Smooth muscle cell (in vitro differentiated cells): ENCODE data around the gene DNAJC15. TPM values are rescaled to one million over a fixed set of nuclear protein-coding genes. Genes with fewer than 3 reads are reported as not detected.

Experiments
- DNase-seq: peaks from one replicate; lab custom pipeline; 2025; ENCODE audit not compliant: unreplicated experiment; lab: John Stamatoyannopoulos, UW
- H2AFZ ChIP-seq: fragments of 200-600 bp; sonication (generic); 2 replicates; pipeline ENCODE4 v1.6.0; 2016; ENCODE audit warnings: antibody characterized with exemption, low read depth, mild to moderate bottlenecking
- H3F3A ChIP-seq: fragments of 200-600 bp; sonication (generic); 2 replicates; pipeline ENCODE4 v1.6.0; 2017; ENCODE audit warnings: antibody characterized with exemption, low read depth
- H3K27ac ChIP-seq: fragments of 200-600 bp; sonication (generic); 2 replicates; pipeline ENCODE4 v1.5.1; 2016; ENCODE audit warnings: low read depth, mild to moderate bottlenecking
- H3K27me3 ChIP-seq: fragments of 200-600 bp; sonication (generic); 2 replicates; pipeline ENCODE4 v1.6.1; 2016; ENCODE audit warnings: low read depth, mild to moderate bottlenecking
- H3K36me3 ChIP-seq: fragments of 200-600 bp; sonication (generic); 2 replicates; pipeline ENCODE4 v1.5.1; 2016; ENCODE audit warnings: low read depth
- H3K4me1 ChIP-seq: fragments of 200-600 bp; sonication (generic); 2 replicates; pipeline ENCODE4 v1.5.1; 2016; ENCODE audit warnings: low read depth
- H3K4me2 ChIP-seq: fragments of 200-600 bp; sonication (generic); 2 replicates; pipeline ENCODE4 v1.6.0; 2016; ENCODE audit warnings: mild to moderate bottlenecking
- H3K4me3 ChIP-seq: fragments of 200-600 bp; sonication (generic); 2 replicates; pipeline ENCODE4 v1.5.1; 2016; ENCODE audit warnings: mild to moderate bottlenecking
- H3K79me2 ChIP-seq: fragments of 200-600 bp; sonication (generic); 2 replicates; pipeline ENCODE4 v1.6.0; 2016; ENCODE audit warnings: low read depth, mild to moderate bottlenecking
- H3K9ac ChIP-seq: fragments of 200-600 bp; sonication (generic); 2 replicates; pipeline ENCODE4 v1.6.0; 2016; ENCODE audit warnings: low read depth
- H3K9me3 ChIP-seq: fragments of 200-600 bp; sonication (generic); replicated peaks from 2 replicates; pipeline ENCODE4 v1.5.1; 2016; ENCODE audit warnings: low read depth
- H4K20me1 ChIP-seq: fragments of 200-600 bp; sonication (generic); 2 replicates; pipeline ENCODE4 v1.6.0; 2016; ENCODE audit warnings: low read depth
- WGBS: methylation state at CpG from one replicate; pipeline ENCODE4 v1.1.7; 2016; ENCODE audit warnings: low lambda C conversion rate; 5-methylcytosine and 5-hydroxymethylcytosine counted together
- polyA plus RNA-seq: library from polyadenylated mRNA; unstranded; fragments of >200 nt; fragmentation: Nextera tagmentation; extraction: Ambion mirVana; gene quantifications from 2 replicates; pipeline ENCODE4 v1.2.1, GENCODE V29; 2016
- total RNA-seq: library from RNA; depleted of rRNA; stranded (reverse); fragments of >200 nt; gene quantifications from 2 replicates; pipeline ENCODE4 v1.2.3, GENCODE V29; 2014
- TF ChIP-seq, protein P1 (sequence below): fragments of 200-600 bp; sonication (generic); IDR thresholded peaks from 2 replicates; pipeline ENCODE4 v1.5.1; 2017; ENCODE audit warnings: borderline replicate concordance, mild to moderate bottlenecking, antibody characterized with exemption; ENCODE audit not compliant: insufficient read depth, poor library complexity, severe bottlenecking

Gene DNAJC15
- total RNA-seq (4.3 and 4.4 TPM in 2 replicates), polyA plus RNA-seq (6.9 and 15.6 TPM in 2 replicates)

GRCh38 chr13:43023289-43023963, at the start of gene DNAJC15:
Gene DNAJC15 (plus strand): TSS chr13:43023586. CDS start chr13:43023627, 41 bp downstream.
- Histone ChIP-seq H3K27ac (no peak within 1 kb of the TSS), H3F3A (no peaks in the 10 kb centered on the region), H3K27me3 (no peaks in the 10 kb centered on the region), H3K36me3 (no peaks in the 10 kb centered on the region), H3K4me2 (no peak within 1 kb of the TSS), H4K20me1 (no peaks in the 10 kb centered on the region), H2AFZ (no peak within 1 kb of the TSS), H3K9ac (no peak within 1 kb of the TSS), H3K4me1 (peaks cover 6% of the 10 kb centered on the region), H3K79me2 (no peaks in the 10 kb centered on the region), H3K9me3 (no peaks in the 10 kb centered on the region), H3K4me3 (peak within 1 kb of the TSS; percentile 23)
- TF ChIP-seq, protein P1, sequence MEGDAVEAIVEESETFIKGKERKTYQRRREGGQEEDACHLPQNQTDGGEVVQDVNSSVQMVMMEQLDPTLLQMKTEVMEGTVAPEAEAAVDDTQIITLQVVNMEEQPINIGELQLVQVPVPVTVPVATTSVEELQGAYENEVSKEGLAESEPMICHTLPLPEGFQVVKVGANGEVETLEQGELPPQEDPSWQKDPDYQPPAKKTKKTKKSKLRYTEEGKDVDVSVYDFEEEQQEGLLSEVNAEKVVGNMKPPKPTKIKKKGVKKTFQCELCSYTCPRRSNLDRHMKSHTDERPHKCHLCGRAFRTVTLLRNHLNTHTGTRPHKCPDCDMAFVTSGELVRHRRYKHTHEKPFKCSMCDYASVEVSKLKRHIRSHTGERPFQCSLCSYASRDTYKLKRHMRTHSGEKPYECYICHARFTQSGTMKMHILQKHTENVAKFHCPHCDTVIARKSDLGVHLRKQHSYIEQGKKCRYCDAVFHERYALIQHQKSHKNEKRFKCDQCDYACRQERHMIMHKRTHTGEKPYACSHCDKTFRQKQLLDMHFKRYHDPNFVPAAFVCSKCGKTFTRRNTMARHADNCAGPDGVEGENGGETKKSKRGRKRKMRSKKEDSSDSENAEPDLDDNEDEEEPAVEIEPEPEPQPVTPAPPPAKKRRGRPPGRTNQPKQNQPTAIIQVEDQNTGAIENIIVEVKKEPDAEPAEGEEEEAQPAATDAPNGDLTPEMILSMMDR, result no peak
- 88% methylated on average over 48 of the region's 48 CpGs for WGBS
- no peak for DNase-seq

DNA sequence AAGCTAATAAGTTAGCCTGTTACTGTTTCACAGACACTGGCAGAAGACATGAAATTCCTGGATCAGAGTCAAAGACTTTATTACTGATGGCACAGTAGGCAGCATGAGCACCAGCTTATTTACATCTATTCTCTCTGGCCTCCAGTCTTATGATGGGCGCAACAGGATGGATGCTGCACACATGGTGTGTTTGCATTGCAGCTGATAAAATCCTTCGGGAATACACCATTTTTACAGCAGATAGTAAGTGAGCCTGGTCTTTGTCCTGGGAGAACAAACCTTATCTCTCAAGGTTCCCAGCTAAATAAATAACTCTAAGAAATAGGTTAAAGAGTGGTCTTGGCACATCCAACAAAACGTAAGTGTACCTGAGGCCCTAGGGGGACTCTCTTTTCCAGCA, 47.3 kb upstream of the DNAJC15 start:
- 81% methylated on average over 3 of the region's 3 CpGs for WGBS
- H3F3A ChIP-seq, result no peaks in the 10 kb centered on the region
- no peaks in the 10 kb centered on the region for H3K9me3 ChIP-seq
- no peak overlapping the region for H3K4me2 ChIP-seq
- TF ChIP-seq, protein P1, result no peak
- H3K4me1 ChIP-seq, result peaks cover 4% of the 10 kb centered on the region
- no peak for DNase-seq
- no peaks in the 10 kb centered on the region for H3K27me3 ChIP-seq
- no peaks in the 10 kb centered on the region for H3K36me3 ChIP-seq
- no peak overlapping the region for H3K9ac ChIP-seq
- no peaks in the 10 kb centered on the region for H4K20me1 ChIP-seq
- H3K79me2 ChIP-seq, result no peaks in the 10 kb centered on the region
- H2AFZ ChIP-seq, result no peak overlapping the region
- H3K27ac ChIP-seq, result no peak overlapping the region
- H3K4me3 ChIP-seq, result no peak overlapping the region

- H3K79me2 ChIP-seq, result no peaks in the 10 kb centered on the region
- H4K20me1 ChIP-seq, result no peaks in the 10 kb centered on the region
- H3K4me2 ChIP-seq, result no peak overlapping the region
- peaks cover 11% of the 10 kb centered on the region for H3K4me1 ChIP-seq
- no peaks in the 10 kb centered on the region for H3F3A ChIP-seq
- H3K27ac ChIP-seq, result no peak overlapping the region
- H3K9me3 ChIP-seq, result no peaks in the 10 kb centered on the region
- no peaks in the 10 kb centered on the region for H3K36me3 ChIP-seq
- WGBS, result 100% methylated on average over 1 of the region's 1 CpG
- no peaks in the 10 kb centered on the region for H3K27me3 ChIP-seq
- TF ChIP-seq, protein P1, result no peak
- DNase-seq, result no peak
- H3K9ac ChIP-seq, result no peak overlapping the region
- no peak overlapping the region for H3K4me3 ChIP-seq
- no peak overlapping the region for H2AFZ ChIP-seq
These were observed 46.1 kb upstream of the DNAJC15 start for GRCh38 chr13:42977219-42977659.

DNA sequence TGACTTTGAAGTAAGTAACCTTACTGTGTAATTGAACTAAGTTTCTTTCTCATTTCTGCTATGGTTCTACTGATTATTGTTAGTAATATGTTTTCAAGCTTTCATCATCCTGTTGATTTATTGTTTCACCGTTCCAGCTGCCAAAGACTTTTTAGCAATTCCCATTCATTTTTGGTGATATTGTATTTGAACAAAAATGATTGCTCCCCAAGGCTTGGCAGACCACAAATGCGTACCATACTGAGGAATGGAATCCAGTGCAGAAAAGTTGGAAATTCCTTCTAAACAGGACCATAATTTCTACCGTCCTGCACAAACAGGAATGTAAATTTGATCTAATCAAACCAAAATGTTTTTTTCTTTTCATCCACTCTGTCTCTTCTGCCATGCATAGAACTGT, 42.1 kb upstream of the DNAJC15 start:
- Histone ChIP-seq H2AFZ (peak overlapping the region; percentile 4), H3K27me3 (no peaks in the 10 kb centered on the region), H3F3A (peaks cover 3% of the 10 kb centered on the region), H3K4me3 (no peak overlapping the region), H3K79me2 (no peaks in the 10 kb centered on the region), H3K4me2 (peak overlapping the region; percentile 76), H3K9ac (peak overlapping the region; percentile 43), H3K36me3 (no peaks in the 10 kb centered on the region), H3K27ac (peak overlapping the region; percentile 89), H3K9me3 (no peaks in the 10 kb centered on the region), H4K20me1 (no peaks in the 10 kb centered on the region), H3K4me1 (peaks cover 11% of the 10 kb centered on the region)
- no peak for DNase-seq
- WGBS, result 49% methylated on average over 3 of the region's 3 CpGs
- TF ChIP-seq, protein P1, result no peak
